ENCODE results near the gene AS3MT. TPM values are rescaled to one million over a fixed set of nuclear protein-coding genes. Genes with fewer than 3 reads are reported as not detected.
"Not testable (repeated sequence)": the region's sequence is repeated elsewhere in the genome, so short reads cannot be mapped to it uniquely, and the experiment has no call there.

Gene AS3MT
- 4.8 TPM for total RNA-seq (ENCODE audit: insufficient read depth, low replicate concordance)

DNA sequence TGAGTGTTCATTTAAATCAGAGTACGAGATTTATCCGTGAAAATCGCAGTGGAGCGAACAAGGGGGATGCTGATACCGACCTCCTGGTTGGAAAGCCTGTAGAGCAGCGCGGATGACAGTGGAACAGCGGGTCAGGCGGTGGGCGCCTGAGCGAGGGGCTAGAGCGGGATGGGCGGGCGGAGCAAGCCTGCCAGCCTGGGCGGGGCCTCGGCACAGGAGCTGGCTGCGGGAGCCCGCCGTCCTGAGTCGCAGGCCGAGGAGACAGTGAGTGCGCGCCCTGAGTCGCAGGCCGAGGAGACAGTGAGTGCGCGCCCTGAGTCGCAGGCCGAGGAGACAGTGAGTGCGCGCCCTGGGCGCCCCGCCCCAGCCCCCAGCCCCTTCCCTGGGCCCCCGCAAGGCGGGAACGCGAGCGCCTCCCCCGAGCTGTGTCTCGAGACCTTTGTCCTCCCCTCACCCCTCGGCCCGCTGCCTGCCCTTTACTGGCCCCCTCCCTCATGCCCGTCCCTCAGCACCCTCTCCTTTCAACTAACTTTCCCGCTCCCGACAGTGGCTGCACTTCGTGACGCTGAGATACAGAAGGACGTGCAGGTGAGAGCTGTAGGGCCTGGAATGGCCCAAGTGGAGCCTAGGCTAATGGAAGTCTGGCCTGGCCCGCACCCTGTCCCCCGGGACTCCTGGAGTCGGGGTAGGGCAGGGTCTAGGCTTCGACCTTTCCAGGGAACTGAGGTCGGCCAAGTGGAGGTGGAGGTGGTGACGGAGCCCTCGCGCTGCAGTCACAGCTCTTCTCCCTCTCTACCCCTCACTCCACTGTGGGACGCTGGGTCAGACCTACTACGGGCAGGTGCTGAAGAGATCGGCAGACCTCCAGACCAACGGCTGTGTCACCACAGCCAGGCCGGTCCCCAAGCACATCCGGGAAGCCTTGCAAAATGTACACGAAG, at the start of gene AS3MT:
TSS of gene AS3MT (plus strand) at position 213 of the 941 bp plus-strand sequence. CDS start at position 336, 123 bp downstream.
- peak; percentile 48 for DNase-seq (ENCODE audit: low spot score)

- DNase-seq (ENCODE audit: low spot score), result not testable (repeated sequence)
These were observed 49.3 kb upstream of the AS3MT start for GRCh38 chr10:102820008-102820407.

DNA sequence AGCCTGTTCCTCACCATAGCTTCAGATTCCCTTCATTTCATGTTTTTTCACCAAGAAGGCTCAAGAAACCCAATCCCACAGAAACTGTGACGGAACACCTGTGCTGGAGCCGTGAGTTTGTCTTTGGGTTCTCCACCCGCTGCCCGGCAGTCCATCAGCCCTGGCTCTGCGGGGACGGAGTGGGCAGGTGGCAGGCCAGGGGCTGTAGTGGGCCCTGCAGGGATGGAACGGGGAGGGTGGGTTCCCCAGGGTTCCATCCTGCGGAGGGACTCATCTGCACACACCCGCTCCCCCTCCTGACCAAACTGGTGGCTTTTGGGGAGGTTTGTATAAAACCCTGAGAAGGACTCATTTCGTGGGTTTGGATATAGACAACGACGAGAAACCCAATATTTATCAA, 47.0 kb upstream of the AS3MT start:
- no peak for DNase-seq (ENCODE audit: low spot score)

GRCh38 chr10:102824664-102825063, 44.6 kb upstream of the AS3MT start:
- DNase-seq (ENCODE audit: low spot score), result no peak

DNA sequence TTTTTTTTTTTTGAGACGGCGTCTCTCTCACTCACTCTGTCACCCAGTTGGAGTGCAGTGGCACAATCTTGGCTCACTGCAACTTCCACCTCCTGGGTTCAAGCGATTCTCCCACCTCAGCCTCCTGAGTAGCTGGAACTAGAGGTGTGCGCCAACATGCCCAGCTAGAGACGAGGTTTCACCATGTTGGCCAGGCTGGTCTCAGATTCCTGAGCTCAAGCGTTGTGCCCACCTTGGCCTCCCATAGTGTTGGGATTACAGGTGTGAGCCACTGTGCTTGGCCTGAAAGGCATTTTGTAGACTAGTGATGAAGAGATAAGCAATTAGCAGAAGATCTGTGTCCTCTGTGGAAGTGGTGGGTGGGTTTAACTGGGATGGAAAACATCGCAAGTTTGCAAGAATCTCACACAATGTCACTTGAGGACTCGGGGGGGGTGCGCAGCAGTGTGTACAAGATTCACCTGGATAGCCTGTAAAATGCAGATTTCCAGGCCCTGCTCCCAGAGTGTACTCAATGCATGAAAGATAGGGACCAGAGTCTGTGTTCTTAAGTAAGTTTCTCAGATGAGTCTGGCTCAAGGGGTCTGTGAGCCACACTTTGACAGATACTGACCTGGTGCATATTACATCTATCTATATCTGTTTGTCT, 43.0 kb upstream of the AS3MT start:
- no peak for DNase-seq (ENCODE audit: low spot score)

GRCh38 chr10:102827597-102827975, 41.7 kb upstream of the AS3MT start:
- no peak for DNase-seq (ENCODE audit: low spot score)

DNA sequence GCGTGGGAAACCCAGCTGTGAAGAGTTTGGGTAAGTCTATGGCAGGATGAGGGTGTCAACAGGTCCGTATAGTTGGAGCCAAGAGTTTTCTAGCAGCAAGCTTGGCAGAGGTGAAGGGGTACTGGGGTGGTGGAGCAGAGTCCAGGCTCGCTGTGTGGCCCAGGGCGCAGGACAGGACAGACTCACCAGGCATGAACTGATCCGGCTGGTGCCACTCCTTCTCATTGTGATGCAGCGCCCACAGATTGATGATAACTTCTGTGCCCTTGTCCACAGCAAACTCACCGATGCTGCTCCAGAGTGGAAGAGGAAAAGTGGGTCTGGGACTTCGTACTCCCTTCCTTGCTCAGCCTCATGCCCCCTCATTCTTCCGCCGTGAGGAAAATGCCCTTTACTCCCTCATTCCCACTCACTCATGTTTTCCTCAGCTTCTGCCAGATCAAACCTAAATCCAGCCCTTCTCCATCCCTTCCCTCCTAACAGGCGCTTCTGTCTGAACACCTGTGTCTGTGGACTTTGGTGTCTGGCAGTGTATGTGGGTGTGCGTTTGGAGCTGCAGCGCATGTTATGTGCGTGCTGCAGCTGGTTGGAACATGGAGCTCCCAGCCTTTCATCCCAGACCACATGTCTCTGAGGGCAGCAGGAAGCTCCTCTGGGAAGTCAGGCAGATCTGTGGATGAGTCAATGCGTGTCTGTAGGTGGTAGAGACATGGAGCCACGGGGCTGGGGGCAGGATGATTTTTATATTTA, 37.8 kb upstream of the AS3MT start:
- no peak for DNase-seq (ENCODE audit: low spot score)

- no peak for DNase-seq (ENCODE audit: low spot score)
These were observed 37.0 kb upstream of the AS3MT start for GRCh38 chr10:102832248-102832647.

GRCh38 chr10:102832987-102833386, 36.3 kb upstream of the AS3MT start:
- no peak for DNase-seq (ENCODE audit: low spot score)

DNA sequence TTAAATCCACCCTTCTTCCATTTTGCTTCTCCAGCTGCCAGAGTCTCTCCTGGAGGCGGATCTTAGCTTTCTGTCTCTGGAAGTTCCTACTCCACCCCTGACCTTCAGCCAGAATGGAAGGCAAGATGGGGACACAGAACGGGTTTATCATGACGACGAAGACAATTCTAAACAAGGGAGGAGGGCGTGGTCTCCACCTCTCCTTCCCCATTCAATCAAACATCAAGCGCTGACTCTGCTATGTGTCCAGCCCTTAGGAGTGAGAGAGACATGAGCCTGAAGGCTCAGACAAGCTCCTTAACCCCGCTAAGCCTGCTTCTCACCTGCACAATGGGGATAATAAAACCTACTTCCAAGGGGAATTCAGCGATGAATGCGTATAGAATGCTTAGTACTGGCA, 35.1 kb upstream of the AS3MT start:
- no peak for DNase-seq (ENCODE audit: low spot score)

GRCh38 chr10:102835007-102835482, 34.2 kb upstream of the AS3MT start:
- peak; percentile 79 for DNase-seq (ENCODE audit: low spot score)

- no peak for DNase-seq (ENCODE audit: low spot score)
These were observed 32.0 kb upstream of the AS3MT start, which contains the start of gene CYP17A1 for GRCh38 chr10:102837230-102837721. Gene CYP17A1, minus strand, starts transcription at chr10:102837413. Its CDS starts 52 bp downstream, at chr10:102837361.

- DNase-seq (ENCODE audit: low spot score), result not testable (repeated sequence)
These were observed 30.9 kb upstream of the AS3MT start for GRCh38 chr10:102838276-102838927.

GRCh38 chr10:102841827-102842345, 27.4 kb upstream of the AS3MT start:
- DNase-seq (ENCODE audit: low spot score), result no peak

DNA sequence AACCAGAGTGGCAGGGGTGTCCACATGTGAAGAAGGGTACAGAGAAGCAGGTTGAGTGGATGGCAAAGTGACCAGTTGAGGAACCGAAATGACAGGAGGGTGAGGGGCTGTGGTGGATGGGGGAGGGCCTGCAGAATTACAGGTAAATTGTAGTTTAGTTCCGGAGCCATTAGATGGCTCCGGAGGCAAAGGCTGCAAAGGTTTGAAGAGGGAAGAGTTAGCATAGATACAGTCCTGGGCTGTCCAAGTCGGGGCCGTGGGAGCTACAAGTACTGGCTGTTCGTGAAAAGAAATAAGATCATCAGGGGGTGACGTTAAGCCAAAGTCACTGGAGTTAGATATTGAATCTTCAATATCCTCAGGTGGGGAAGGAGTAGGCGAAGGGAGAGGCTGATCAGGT, 26.1 kb upstream of the AS3MT start:
- not testable (repeated sequence) for DNase-seq (ENCODE audit: low spot score)

GRCh38 chr10:102844190-102844776, 25.0 kb upstream of the AS3MT start:
- DNase-seq (ENCODE audit: low spot score), result not testable (repeated sequence)

- DNase-seq (ENCODE audit: low spot score), result no peak
These were observed 23.8 kb upstream of the AS3MT start for GRCh38 chr10:102845352-102845902.

GRCh38 chr10:102850025-102850518, 19.2 kb upstream of the AS3MT start:
- no peak for DNase-seq (ENCODE audit: low spot score)

DNA sequence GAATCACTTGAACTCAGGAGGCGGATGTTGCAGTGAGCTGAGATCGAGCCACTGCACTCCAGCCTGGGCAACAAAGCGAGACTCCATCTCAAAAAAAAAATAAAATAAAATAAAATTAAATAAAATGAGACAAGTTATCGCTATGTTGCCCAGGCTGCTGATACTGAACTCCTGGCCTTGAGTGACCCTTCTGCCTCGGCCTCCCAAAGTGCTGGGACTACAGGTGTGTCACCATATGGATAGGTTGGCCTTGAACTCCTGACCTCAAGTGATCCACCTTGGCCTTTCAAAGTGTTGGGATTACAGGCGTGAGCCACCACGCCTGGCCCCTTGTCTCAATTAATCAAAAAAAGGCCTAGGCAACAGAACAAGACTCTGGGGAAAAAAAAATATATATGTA, 16.0 kb upstream of the AS3MT start:
- not testable (repeated sequence) for DNase-seq (ENCODE audit: low spot score)
